Muscle layer of duodenum (tissue), 2 donors: ENCODE data around the gene RAB3C.
"Not testable (repeated sequence)": the region's sequence is repeated elsewhere in the genome, so short reads cannot be mapped to it uniquely, and the experiment has no call there.

Source experiments
- H3K27ac ChIP-seq: one replicate; pipeline ENCODE4 v1.7.0; 2013; ENCODE audit warnings: mild to moderate bottlenecking, low read length
- H3K27me3 ChIP-seq: one replicate; pipeline ENCODE4 v1.7.0; 2013; ENCODE audit warnings: low read depth, mild to moderate bottlenecking, control low read depth, low read length
- H3K36me3 ChIP-seq, 2 donors: one replicate each; pipeline ENCODE4 v1.7.0; 2013; ENCODE audit warnings: low read length in 2 of 2, control low read depth in 1 of 2, mild to moderate bottlenecking in 1 of 2; ENCODE audit not compliant: insufficient read depth in 2 of 2, control insufficient read depth in 1 of 2
- H3K4me1 ChIP-seq, 2 donors: one replicate each; pipeline ENCODE4 v1.7.0; 2013; ENCODE audit warnings: low read length in 2 of 2, mild to moderate bottlenecking in 2 of 2, control low read depth in 1 of 2, moderate library complexity in 1 of 2; ENCODE audit not compliant: insufficient read depth in 2 of 2, control insufficient read depth in 1 of 2
- H3K4me3 ChIP-seq, 2 donors: one replicate each; pipeline ENCODE4 v1.7.0; 2013; ENCODE audit warnings: low read length in 2 of 2, low read depth in 1 of 2, mild to moderate bottlenecking in 1 of 2
- H3K9me3 ChIP-seq, 2 donors: one replicate each; pipeline ENCODE4 v1.7.0; 2013; ENCODE audit warnings: low read length in 2 of 2, control low read depth in 1 of 2, mild to moderate bottlenecking in 1 of 2; ENCODE audit not compliant: control insufficient read depth in 1 of 2
- donor health status: healthy.

The RAB3C gene, protein sequence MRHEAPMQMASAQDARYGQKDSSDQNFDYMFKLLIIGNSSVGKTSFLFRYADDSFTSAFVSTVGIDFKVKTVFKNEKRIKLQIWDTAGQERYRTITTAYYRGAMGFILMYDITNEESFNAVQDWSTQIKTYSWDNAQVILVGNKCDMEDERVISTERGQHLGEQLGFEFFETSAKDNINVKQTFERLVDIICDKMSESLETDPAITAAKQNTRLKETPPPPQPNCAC

DNA sequence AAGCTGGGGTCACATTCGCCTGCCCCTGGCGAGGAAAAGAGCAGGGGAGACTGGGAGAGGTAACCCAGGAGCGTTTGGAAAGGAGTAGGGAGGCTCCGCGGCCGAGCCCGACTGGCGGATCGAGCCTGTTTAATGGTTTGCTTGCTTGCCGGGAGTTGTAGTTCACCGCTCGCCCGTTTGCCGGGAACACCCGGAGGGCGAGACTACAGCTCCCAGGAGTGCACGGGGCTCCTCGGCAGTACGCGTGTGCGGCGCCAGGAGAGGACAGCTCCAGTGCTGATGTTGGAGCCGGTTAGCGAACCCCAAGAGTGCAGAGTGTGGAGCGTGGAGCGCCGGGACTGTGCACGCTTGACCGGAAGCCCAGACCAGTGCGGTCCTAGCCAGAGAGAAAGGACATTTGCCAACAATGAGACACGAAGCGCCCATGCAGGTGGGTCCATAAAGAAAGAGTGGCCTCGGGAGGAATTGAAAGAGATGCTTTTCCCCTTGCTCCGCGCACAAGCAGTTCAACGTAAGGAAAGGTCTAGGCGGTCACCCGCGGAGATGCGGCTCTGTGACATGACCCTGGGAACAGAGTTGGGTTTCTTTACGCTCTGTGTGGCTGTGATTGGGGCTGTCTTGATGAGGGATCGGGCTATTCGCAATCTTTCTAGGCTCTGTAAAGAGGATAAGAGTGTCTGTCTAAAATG, at the start of gene RAB3C:
Gene RAB3C, plus strand, starts transcription at position 273 of the 689 bp plus-strand sequence. Its CDS starts 134 bp downstream, at position 407.
- H3K4me1 ChIP-seq: peaks cover 7 to 17% of the 10 kb centered on the region in 2 donors
- no peaks in the 10 kb centered on the region for H3K36me3 ChIP-seq
- peaks cover 16% of the 10 kb centered on the region for H3K27me3 ChIP-seq
- no peak within 1 kb of the TSS for H3K27ac ChIP-seq
- peak within 1 kb of the TSS; percentile 82 to 89 for H3K4me3 ChIP-seq
- no peaks in the 10 kb centered on the region for H3K9me3 ChIP-seq

DNA sequence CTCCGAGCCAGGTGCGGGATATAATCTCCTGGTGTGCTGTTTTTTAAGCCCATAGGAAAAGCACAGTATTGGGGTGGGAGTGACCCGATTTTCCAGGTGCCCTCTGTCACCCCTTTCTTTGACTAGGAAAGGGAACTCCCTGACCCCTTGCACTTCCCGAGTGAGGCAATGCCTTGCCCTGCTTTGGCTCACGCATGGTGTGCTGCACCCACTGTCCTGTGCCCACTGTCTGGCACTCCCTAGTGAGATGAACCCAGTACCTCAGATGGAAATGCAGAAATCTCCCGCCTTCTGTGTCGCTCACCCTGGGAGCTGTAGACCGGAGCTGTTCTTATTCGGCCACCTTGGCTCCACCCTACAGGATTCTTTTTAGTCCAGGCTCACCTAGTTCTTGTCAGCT, 40.9 kb upstream of the RAB3C start:
- H3K27ac ChIP-seq, H3K4me3 ChIP-seq, H3K9me3 ChIP-seq, H3K4me1 ChIP-seq, H3K27me3 ChIP-seq, H3K36me3 ChIP-seq: not testable (repeated sequence)

DNA sequence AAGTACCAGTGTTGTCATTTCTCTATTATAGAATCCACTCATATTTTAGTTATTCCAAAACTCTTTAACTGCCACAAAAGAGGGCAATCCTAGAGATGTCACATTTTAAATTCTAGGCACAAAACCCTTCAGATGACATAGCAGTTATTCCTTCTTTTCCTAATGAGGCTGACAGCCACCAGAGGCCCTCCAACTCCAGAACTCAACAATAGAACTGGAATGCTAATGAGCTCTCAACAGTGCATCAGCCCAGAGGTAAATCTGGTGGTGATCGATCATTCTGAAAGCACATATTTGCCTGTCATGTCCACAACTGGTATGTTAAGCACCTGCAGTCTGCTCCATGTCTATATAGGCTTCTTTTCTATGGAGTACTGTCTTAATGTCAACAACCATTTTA, 40.2 kb upstream of the RAB3C start:
- Histone ChIP-seq H3K4me3 (no peak overlapping the region), H3K27me3 (no peaks in the 10 kb centered on the region), H3K4me1 (no peaks in the 10 kb centered on the region), H3K36me3 (no peaks in the 10 kb centered on the region), H3K9me3 (no peaks in the 10 kb centered on the region), H3K27ac (no peak overlapping the region)

DNA sequence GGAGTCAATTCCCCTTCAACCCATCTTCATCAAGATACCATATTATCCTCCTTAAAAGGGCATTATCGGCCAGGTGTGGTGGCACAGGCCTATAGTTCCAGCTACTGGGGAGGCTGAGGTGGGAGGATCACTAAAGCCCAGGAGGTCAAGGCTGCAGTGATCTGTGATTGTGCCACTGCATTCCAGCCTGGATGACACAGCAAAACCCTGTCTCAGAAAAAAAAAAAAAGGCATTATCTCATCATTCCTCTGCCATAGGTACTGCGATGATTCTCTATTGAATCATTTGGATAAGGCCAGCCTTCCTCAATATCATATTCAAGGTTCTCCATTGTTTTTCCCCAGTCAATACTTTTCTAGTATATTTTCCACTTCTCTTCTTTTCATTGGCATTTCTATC, 39.2 kb upstream of the RAB3C start:
- Histone ChIP-seq H3K4me1 (no peaks in the 10 kb centered on the region), H3K9me3 (no peaks in the 10 kb centered on the region), H3K36me3 (no peaks in the 10 kb centered on the region), H3K27me3 (no peaks in the 10 kb centered on the region), H3K4me3 (no peak overlapping the region), H3K27ac (no peak overlapping the region)

- Histone ChIP-seq H3K27me3 (no peaks in the 10 kb centered on the region), H3K27ac (no peak overlapping the region), H3K36me3 (no peaks in the 10 kb centered on the region), H3K9me3 (no peaks in the 10 kb centered on the region), H3K4me3 (no peak overlapping the region), H3K4me1 (no peaks in the 10 kb centered on the region)
Observed at GRCh38 chr5:58544195-58544594, 38.7 kb upstream of the RAB3C start.

DNA sequence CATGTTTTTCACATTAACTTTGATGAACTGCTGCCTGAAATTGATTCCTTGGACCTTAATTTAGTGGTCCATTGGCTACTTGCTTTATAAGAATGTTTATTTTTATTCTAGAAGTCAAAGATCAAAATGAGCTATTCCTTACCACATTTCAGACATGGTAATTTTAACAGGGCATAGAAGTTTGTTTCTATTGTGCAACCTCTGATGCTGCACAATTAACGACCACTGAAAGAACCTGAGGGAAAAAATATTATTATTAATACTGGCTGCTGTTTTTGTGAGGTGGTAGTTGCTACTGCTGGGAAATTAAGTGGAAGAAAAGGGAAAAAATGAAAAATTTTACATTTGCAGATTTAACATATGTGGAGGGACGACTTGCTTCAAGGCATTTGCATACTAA, 37.9 kb upstream of the RAB3C start:
- H3K27ac ChIP-seq: no peak overlapping the region
- H3K36me3 ChIP-seq: no peaks in the 10 kb centered on the region
- no peaks in the 10 kb centered on the region for H3K27me3 ChIP-seq
- no peaks in the 10 kb centered on the region for H3K4me1 ChIP-seq
- H3K9me3 ChIP-seq: no peaks in the 10 kb centered on the region
- H3K4me3 ChIP-seq: no peak overlapping the region

- no peak overlapping the region for H3K27ac ChIP-seq
- H3K36me3 ChIP-seq: no peaks in the 10 kb centered on the region
- no peak overlapping the region for H3K4me3 ChIP-seq
- H3K27me3 ChIP-seq: no peaks in the 10 kb centered on the region
- H3K9me3 ChIP-seq: no peaks in the 10 kb centered on the region
- H3K4me1 ChIP-seq: no peaks in the 10 kb centered on the region
Observed at GRCh38 chr5:58545912-58546311, 37.0 kb upstream of the RAB3C start.

GRCh38 chr5:58548068-58548467, 34.8 kb upstream of the RAB3C start:
- H3K4me1 ChIP-seq: no peaks in the 10 kb centered on the region
- no peaks in the 10 kb centered on the region for H3K27me3 ChIP-seq
- H3K9me3 ChIP-seq: no peaks in the 10 kb centered on the region
- H3K36me3 ChIP-seq: no peaks in the 10 kb centered on the region
- no peak overlapping the region for H3K27ac ChIP-seq
- no peak overlapping the region for H3K4me3 ChIP-seq

DNA sequence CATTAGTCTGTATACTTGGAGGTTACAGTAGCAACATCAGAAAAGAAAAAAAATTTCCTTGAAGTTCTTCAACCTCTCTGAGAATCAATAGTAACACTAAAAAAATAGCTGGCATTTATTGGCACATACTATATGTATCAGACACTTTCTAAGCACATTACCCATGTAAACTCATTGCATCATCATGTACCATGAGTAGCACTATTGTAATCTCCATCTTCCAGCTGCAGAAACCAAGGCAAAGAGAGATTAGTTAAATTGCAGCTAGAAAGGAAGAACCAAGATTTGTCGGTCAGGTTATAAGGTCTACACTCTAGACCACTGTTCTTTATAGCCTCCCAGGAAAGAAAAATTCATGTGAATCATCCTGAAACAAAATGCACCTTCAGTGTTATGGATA, 31.4 kb upstream of the RAB3C start:
- no peaks in the 10 kb centered on the region for H3K4me1 ChIP-seq
- H3K9me3 ChIP-seq: no peaks in the 10 kb centered on the region
- H3K36me3 ChIP-seq: no peaks in the 10 kb centered on the region
- H3K27ac ChIP-seq: no peak overlapping the region
- H3K27me3 ChIP-seq: no peaks in the 10 kb centered on the region
- no peak overlapping the region for H3K4me3 ChIP-seq

- H3K27ac ChIP-seq, H3K9me3 ChIP-seq, H3K4me1 ChIP-seq, H3K27me3 ChIP-seq, H3K36me3 ChIP-seq, H3K4me3 ChIP-seq: not testable (repeated sequence)
Observed at GRCh38 chr5:58557665-58558338, 25.1 kb upstream of the RAB3C start.

- not testable (repeated sequence) for H3K27ac ChIP-seq, H3K27me3 ChIP-seq, H3K4me1 ChIP-seq, H3K36me3 ChIP-seq, H3K4me3 ChIP-seq, H3K9me3 ChIP-seq
Observed at GRCh38 chr5:58563016-58563700, 19.7 kb upstream of the RAB3C start.
